Ectodermal cell (in vitro differentiated cells): ENCODE data around the gene PGAP3.

Source experiments
- H3K27ac ChIP-seq: 2 replicates; pipeline ENCODE4 v1.7.0; 2013; ENCODE audit warnings: mild to moderate bottlenecking, low read depth, low read length; ENCODE audit not compliant: insufficient read depth, poor library complexity, severe bottlenecking
- H3K27me3 ChIP-seq: 2 replicates; pipeline ENCODE4 v1.7.0; 2013; ENCODE audit warnings: mild to moderate bottlenecking, low read length; ENCODE audit not compliant: insufficient read depth, control insufficient read depth, poor library complexity, severe bottlenecking
- H3K36me3 ChIP-seq: one replicate; pipeline ENCODE4 v1.7.0; 2013; ENCODE audit warnings: low read length; ENCODE audit not compliant: control insufficient read depth, insufficient read depth
- H3K4me1 ChIP-seq: one replicate; pipeline ENCODE4 v1.7.0; 2013; ENCODE audit warnings: low read length; ENCODE audit not compliant: control insufficient read depth, insufficient read depth
- H3K4me3 ChIP-seq: 2 replicates; pipeline ENCODE4 v1.7.0; 2013; ENCODE audit warnings: low read depth, low read length, control low read depth; ENCODE audit not compliant: insufficient read depth
- H3K9me3 ChIP-seq: 2 replicates; pipeline ENCODE4 v1.7.0; 2013; ENCODE audit warnings: mild to moderate bottlenecking, low read length, moderate library complexity; ENCODE audit not compliant: control insufficient read depth
- WGBS, 2 experiments: methylation state at CpG; one replicate each; pipeline ENCODE4 v1.1.7; 2013; ENCODE audit warnings: missing lambda C conversion rate in 2 of 2; 5-methylcytosine and 5-hydroxymethylcytosine counted together

The PGAP3 gene

GRCh38 chr17:39695089-39695474 is 7.2 kb upstream of the PGAP3 start:
- Histone ChIP-seq H3K27me3 (no peaks in the 10 kb centered on the region), H3K36me3 (no peaks in the 10 kb centered on the region), H3K4me1 (peaks cover 26% of the 10 kb centered on the region), H3K9me3 (no peaks in the 10 kb centered on the region), H3K27ac (no peak overlapping the region), H3K4me3 (no peak overlapping the region)
- WGBS, 2 experiments: 62 to 63% methylated on average over 2 of the region's 2 CpGs

GRCh38 chr17:39694593-39694992 is 6.7 kb upstream of the PGAP3 start:
- no peaks in the 10 kb centered on the region for H3K27me3 ChIP-seq
- H3K4me3 ChIP-seq: no peak overlapping the region
- WGBS, 2 experiments: 84 to 92% methylated on average over 5 of the region's 5 CpGs
- H3K4me1 ChIP-seq: peaks cover 25% of the 10 kb centered on the region
- no peaks in the 10 kb centered on the region for H3K36me3 ChIP-seq
- no peaks in the 10 kb centered on the region for H3K9me3 ChIP-seq
- H3K27ac ChIP-seq: no peak overlapping the region

DNA sequence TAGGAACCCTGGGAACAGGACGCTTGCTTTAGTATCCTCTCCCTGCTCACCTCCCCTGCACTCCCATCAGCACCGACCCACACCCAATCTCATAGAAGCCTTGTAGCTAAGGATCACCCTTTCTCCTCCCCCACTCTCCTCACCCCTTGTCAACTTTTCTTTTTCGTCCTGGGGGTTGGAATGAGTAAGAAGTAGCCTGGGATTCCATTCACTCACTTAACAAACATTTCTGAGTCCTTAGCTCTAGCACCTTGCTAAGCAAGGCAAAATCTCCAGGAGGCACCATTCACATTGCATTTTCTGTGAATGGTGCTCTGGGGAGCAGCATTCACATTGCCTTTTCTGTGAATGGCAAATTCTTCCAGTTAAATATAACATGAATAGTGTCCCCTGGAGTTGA is 1.1 kb upstream of the PGAP3 start:
- 2% methylated on average over 2 to 3 of the region's 3 CpGs for WGBS, 2 experiments
- Histone ChIP-seq H3K4me1 (peaks cover 10% of the 10 kb centered on the region), H3K4me3 (peak overlapping the region; percentile 57), H3K27me3 (no peaks in the 10 kb centered on the region), H3K9me3 (no peaks in the 10 kb centered on the region), H3K27ac (no peak overlapping the region), H3K36me3 (no peaks in the 10 kb centered on the region)

GRCh38 chr17:39688475-39688835 is 598 bp upstream of the PGAP3 start:
- H3K9me3 ChIP-seq: no peaks in the 10 kb centered on the region
- no peaks in the 10 kb centered on the region for H3K36me3 ChIP-seq
- H3K27ac ChIP-seq: no peak overlapping the region
- H3K4me1 ChIP-seq: peaks cover 10% of the 10 kb centered on the region
- H3K4me3 ChIP-seq: peak overlapping the region; percentile 57
- WGBS, 2 experiments: 3 to 12% methylated on average over 6 of the region's 6 CpGs
- H3K27me3 ChIP-seq: no peaks in the 10 kb centered on the region

DNA sequence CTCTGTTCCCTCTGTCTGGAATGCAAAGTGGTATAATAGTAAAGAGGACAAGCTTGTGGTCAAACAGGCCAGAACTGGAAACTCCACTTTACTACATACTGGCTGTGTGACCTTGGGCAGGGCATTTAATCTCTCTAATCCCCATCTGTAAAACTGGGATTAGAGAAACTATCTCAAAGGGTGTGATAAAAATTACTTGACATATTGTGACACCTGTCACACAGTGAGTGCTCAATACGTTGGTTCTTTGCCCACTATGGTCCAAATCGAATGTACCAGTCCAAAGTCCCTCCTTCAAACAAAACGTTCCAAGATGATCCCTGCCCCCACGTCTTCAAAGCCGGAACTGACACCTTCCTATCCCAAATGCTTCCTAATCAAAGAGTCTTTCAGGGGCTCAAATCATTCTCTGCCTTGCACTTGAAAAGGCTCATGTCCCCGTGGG is 734 bp downstream of the PGAP3 start:
- Histone ChIP-seq H3K4me1 (peaks cover 10% of the 10 kb centered on the region), H3K27ac (no peak overlapping the region), H3K27me3 (no peaks in the 10 kb centered on the region), H3K36me3 (no peaks in the 10 kb centered on the region), H3K9me3 (no peaks in the 10 kb centered on the region), H3K4me3 (peak overlapping the region; percentile 57)
- 77 to 80% methylated on average over 6 of the region's 6 CpGs for WGBS, 2 experiments

DNA sequence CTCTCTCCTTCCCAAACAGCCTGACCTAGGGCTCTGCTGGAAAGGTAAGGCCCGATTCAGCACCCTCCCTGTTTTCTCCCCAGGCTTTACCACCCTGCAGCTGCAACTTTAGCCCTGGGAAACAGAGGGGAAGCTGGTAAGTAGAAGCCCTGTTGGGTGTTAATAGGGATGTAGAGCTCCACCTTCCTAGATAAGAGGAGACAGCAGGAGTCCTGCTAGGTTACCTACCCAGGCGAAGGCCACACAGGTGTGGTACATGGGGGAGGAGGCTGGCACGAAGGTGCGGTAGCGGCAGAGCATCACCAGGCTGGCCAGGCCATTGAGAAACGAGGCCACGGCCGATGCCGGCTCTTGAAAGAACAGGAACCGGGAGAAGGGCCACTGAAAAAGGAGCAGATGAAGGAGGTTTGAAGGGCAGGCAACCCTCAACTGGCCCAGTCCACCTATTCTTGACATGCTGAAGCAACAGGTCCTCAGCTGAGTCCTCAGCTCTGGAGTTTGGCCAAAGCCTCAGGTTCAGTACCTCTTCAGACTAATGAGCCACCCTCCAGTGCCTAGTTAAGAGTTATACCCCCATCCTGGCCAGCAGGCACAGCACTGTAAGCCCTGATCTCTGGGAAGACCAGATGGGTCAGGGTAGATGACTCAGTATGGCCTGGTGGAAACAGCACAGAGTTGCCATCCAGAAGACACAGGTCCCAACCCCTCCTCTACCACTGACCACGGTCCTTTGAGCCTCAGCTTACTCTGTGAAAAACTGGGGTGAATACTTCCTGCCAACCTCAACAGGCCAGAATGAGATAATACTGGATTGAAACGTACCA is 3.3 kb downstream of the PGAP3 start:
- WGBS, 2 experiments: 92 to 94% methylated on average over 12 of the region's 12 CpGs
- Histone ChIP-seq H3K27ac (no peak overlapping the region), H3K4me3 (no peak overlapping the region)

DNA sequence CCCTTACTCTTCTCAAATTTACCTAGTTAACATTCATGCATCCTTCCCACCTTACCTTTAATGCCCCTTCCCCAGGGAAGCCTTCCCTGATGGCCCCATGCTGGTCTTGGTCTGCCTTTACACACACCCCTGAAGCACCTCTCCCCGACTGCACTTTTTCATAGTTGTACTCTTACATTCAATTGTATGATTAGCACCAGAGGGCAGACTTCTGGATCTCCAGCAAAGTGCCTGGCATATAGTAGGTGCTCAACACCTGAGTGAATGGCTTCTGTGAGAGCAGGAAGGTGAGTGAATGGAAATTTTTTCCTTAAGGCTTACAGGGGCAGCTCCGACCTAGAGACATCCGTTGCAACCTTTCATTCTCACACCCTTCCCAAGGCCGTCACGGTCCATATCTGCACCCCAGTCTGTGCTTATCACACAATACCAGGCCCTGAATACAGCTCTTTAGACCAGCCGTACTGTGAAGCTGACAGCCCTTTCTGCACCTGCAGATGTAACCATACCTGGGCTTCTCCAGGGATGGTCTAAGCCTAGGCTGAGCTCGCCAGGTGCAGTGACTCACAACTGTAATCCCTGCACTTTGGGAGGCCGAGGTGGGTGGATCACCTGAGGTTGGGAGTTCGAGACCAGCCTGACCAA is 4.4 kb downstream of the PGAP3 start:
- Histone ChIP-seq H3K4me3 (no peak overlapping the region), H3K27ac (no peak overlapping the region), H3K36me3 (no peaks in the 10 kb centered on the region), H3K27me3 (no peaks in the 10 kb centered on the region), H3K9me3 (no peaks in the 10 kb centered on the region), H3K4me1 (peaks cover 2% of the 10 kb centered on the region)
- WGBS, 2 experiments: 90 to 92% methylated on average over 9 of the region's 9 CpGs

More for the DNA sequence above, 3.3 kb downstream of the PGAP3 start:
- Histone ChIP-seq H3K27me3 (no peaks in the 10 kb centered on the region), H3K9me3 (no peaks in the 10 kb centered on the region), H3K36me3 (no peaks in the 10 kb centered on the region), H3K4me1 (peaks cover 10% of the 10 kb centered on the region)

GRCh38 chr17:39679521-39680192 is 8.2 kb downstream of the PGAP3 start:
- Histone ChIP-seq H3K36me3 (no peaks in the 10 kb centered on the region), H3K27me3 (no peaks in the 10 kb centered on the region), H3K4me1 (no peaks in the 10 kb centered on the region), H3K27ac (no peak overlapping the region), H3K4me3 (no peak overlapping the region), H3K9me3 (no peaks in the 10 kb centered on the region)
- 84 to 86% methylated on average over 12 of the region's 12 CpGs for WGBS, 2 experiments

- Histone ChIP-seq H3K9me3 (no peaks in the 10 kb centered on the region), H3K4me1 (no peaks in the 10 kb centered on the region), H3K36me3 (no peaks in the 10 kb centered on the region), H3K4me3 (no peak overlapping the region), H3K27ac (no peak overlapping the region), H3K27me3 (no peaks in the 10 kb centered on the region)
- 82 to 83% methylated on average over 13 of the region's 13 CpGs for WGBS, 2 experiments
Observed at GRCh38 chr17:39678340-39679116, 9.3 kb downstream of the PGAP3 start.
